Gastrocnemius medialis (tissue), 4 donors: ENCODE measurements around the gene XPO1. TPM values are rescaled to one million over a fixed set of nuclear protein-coding genes. Genes with fewer than 3 reads are reported as not detected.

ENCODE experiments used
- ATAC-seq, 2 donors: fragments of 150-250 bp; one replicate each; pipeline ENCODE4 v1.9.1; 2016
- DNase-seq, 2 donors: peaks; one replicate each; pipeline ENCODE4 v3.0.0-alpha.2; 2019
- H3K27ac ChIP-seq, 4 donors: fragments of 200-600 bp; sonication (generic); 1 replicate in 1 of 4; 2 replicates in 3 of 4; pipeline ENCODE4 v1.5.1; 2016 to 2018; ENCODE audit warnings: mild to moderate bottlenecking in 2 of 4, moderate library complexity in 1 of 4
- H3K27me3 ChIP-seq, 3 donors: fragments of 200-600 bp; sonication (generic) in 2 of 3; 1 replicate in 1 of 3; 2 replicates in 2 of 3; pipeline versions ENCODE4 v1.5.1 to v1.6.0; 2016 to 2019; ENCODE audit warnings: mild to moderate bottlenecking in 1 of 3, moderate library complexity in 1 of 3
- H3K36me3 ChIP-seq, 2 donors: fragments of 200-600 bp; sonication (generic) in 1 of 2; one replicate each; pipeline ENCODE4 v1.5.1; 2017 to 2018
- H3K4me1 ChIP-seq, 2 donors: fragments of 200-600 bp; sonication (generic) in 1 of 2; one replicate each; pipeline ENCODE4 v1.5.1; 2016 to 2017; ENCODE audit warnings: mild to moderate bottlenecking in 2 of 2
- H3K4me3 ChIP-seq, 4 donors: fragments of 200-600 bp; sonication (generic) in 3 of 4; 1 replicate in 1 of 4; 2 replicates in 3 of 4; pipeline ENCODE4 v1.5.1; 2016 to 2019; ENCODE audit warnings: mild to moderate bottlenecking in 2 of 4
- H3K9me3 ChIP-seq, 3 donors: fragments of 200-600 bp; sonication (generic) in 2 of 3; 1 replicate in 1 of 3; 2 replicates in 2 of 3; pipeline ENCODE4 v1.5.1; 2016 to 2019
- POLR2A ChIP-seq, 2 donors: fragments of 450-650 bp; IDR thresholded peaks; one replicate each; pipeline ENCODE4 v1.6.1; 2017; ENCODE audit warnings: antibody characterized with exemption in 2 of 2, mild to moderate bottlenecking in 2 of 2, moderate library complexity in 2 of 2
- in situ Hi-C, 4 donors: fragments of 200-750 bp; cut with MboI; loops; one replicate each; pipeline versions ENCODE4 v1.15.0 to v1.8.0; 2017; ENCODE audit warnings: low sequenced_read_pairs in 4 of 4
- intact Hi-C: fragments of 100-400 bp; cut with DNase I; formaldehyde crosslinking; loops from one replicate; pipeline ENCODE4 v1.15.1; 2023; ENCODE audit warnings: low total_unique reads
- total RNA-seq, 4 donors: library from RNA; depleted of rRNA; stranded (reverse); fragments of >200 nt; gene quantifications; one replicate each; pipeline versions ENCODE4 v1.1.0 to v1.2.3, GENCODE V29; 2016
- TF ChIP-seq, protein P1 (sequence below), 5 experiments: fragments of 450-650 bp in 3 of 5; fragments of 200-600 bp in 2 of 5; sonication (generic) in 2 of 5; IDR thresholded peaks in 4 of 5; conservative IDR thresholded peaks in 1 of 5; 1 replicate in 4 of 5; 2 replicates in 1 of 5; pipeline ENCODE4 v1.5.1; 2016 to 2019; ENCODE audit warnings: antibody characterized with exemption in 5 of 5, mild to moderate bottlenecking in 3 of 5, moderate library complexity in 3 of 5

XPO1 gene
- total RNA-seq, 4 donors from 2014 or later = 34.3 to 69.1 (median 56.3) TPM

GRCh38 chr2:61557381-61557780 lies 19.2 kb upstream of the XPO1 start:
- Histone ChIP-seq H3K36me3 (no peaks in the 10 kb centered on the region), H3K4me3 (no peak overlapping the region), H3K9me3 (no peaks in the 10 kb centered on the region), H3K27me3 (no peaks in the 10 kb centered on the region), H3K4me1 (no peaks in the 10 kb centered on the region), H3K27ac (no peak overlapping the region)
- TF ChIP-seq POLR2A (IDR thresholded peaks at IDR 0.05) = no peak
- TF ChIP-seq, protein P1, sequence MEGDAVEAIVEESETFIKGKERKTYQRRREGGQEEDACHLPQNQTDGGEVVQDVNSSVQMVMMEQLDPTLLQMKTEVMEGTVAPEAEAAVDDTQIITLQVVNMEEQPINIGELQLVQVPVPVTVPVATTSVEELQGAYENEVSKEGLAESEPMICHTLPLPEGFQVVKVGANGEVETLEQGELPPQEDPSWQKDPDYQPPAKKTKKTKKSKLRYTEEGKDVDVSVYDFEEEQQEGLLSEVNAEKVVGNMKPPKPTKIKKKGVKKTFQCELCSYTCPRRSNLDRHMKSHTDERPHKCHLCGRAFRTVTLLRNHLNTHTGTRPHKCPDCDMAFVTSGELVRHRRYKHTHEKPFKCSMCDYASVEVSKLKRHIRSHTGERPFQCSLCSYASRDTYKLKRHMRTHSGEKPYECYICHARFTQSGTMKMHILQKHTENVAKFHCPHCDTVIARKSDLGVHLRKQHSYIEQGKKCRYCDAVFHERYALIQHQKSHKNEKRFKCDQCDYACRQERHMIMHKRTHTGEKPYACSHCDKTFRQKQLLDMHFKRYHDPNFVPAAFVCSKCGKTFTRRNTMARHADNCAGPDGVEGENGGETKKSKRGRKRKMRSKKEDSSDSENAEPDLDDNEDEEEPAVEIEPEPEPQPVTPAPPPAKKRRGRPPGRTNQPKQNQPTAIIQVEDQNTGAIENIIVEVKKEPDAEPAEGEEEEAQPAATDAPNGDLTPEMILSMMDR (IDR thresholded peaks at IDR 0.05 in 4 of 5, conservative IDR thresholded peaks at IDR 0.05 in 1 of 5) = no peak
- in situ Hi-C loops (no loop called here), intact Hi-C loops (no loop called here)
- DNase-seq = no peak
- ATAC-seq = no peak

GRCh38 chr2:61554604-61555003 lies 16.4 kb upstream of the XPO1 start:
- H3K27me3 ChIP-seq = no peaks in the 10 kb centered on the region
- H3K4me3 ChIP-seq = no peak overlapping the region
- TF ChIP-seq POLR2A (IDR thresholded peaks at IDR 0.05) = no peak
- TF ChIP-seq, protein P1 (IDR thresholded peaks at IDR 0.05 in 4 of 5, conservative IDR thresholded peaks at IDR 0.05 in 1 of 5) = no peak
- DNase-seq (no peak), ATAC-seq (no peak)
- no peaks in the 10 kb centered on the region for H3K36me3 ChIP-seq
- H3K27ac ChIP-seq = no peak overlapping the region
- H3K4me1 ChIP-seq = no peaks in the 10 kb centered on the region
- H3K9me3 ChIP-seq = no peaks in the 10 kb centered on the region
- in situ Hi-C loops (no loop called here), intact Hi-C loops (no loop called here)

DNA sequence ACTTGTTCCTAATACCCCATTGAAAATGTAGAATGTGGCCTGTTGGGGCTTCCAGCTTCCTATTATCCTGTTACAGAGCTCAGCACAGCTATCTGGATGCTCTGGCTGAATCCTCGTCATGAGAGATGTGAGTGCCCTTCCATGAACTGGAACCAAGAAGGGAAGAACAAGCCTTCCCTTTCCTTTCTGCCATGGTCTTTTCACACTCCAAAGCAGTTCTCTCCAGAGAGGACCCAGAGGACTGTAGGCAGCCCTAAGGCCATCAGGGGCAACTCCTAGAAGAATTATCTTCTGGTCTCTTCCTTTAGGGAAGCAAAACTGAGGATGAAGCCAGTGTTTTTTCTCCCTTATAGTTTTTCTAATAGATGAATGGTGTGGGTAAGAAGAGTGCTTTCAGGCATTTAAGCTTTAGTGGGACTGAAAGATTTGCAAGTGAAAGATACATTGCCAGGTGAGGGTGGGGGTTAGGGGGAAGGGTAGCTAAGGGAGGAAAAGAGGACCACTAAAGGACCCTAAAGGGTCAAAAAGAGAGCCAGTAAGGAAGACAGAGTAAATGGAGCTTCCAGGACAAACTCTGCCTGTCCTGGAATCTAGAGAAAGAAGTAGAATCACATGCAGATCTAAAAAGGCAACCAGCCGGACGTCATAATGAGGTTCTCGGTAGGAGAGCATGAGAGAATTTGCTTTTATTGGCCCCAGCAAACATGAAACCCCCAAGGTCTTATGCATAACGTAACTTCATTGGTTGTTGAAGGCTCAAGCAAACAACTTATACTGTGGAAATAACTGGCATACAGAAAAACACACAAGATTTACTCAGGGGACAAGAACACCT lies 12.4 kb upstream of the XPO1 start:
- no peak overlapping the region for H3K27ac ChIP-seq
- no peak for ATAC-seq
- intact Hi-C loops = no loop called here
- H3K4me1 ChIP-seq = no peaks in the 10 kb centered on the region
- no peaks in the 10 kb centered on the region for H3K9me3 ChIP-seq
- DNase-seq = no peak
- no peaks in the 10 kb centered on the region for H3K36me3 ChIP-seq
- no peak overlapping the region for H3K4me3 ChIP-seq
- in situ Hi-C loops = no loop called here
- H3K27me3 ChIP-seq = no peaks in the 10 kb centered on the region
- TF ChIP-seq, protein P1 (IDR thresholded peaks at IDR 0.05 in 4 of 5, conservative IDR thresholded peaks at IDR 0.05 in 1 of 5) = no peak
- TF ChIP-seq POLR2A (IDR thresholded peaks at IDR 0.05) = no peak

- in situ Hi-C loops (loop anchor here in 3 of 4 donors (10.0 to 25.0 kb wide), 2 partner anchors 213 to 215 kb away; no protein-coding TSS in a partner anchor), intact Hi-C loops (no loop called here)
- TF ChIP-seq, protein P1 (IDR thresholded peaks at IDR 0.05 in 4 of 5, conservative IDR thresholded peaks at IDR 0.05 in 1 of 5) = no peak
- TF ChIP-seq POLR2A (IDR thresholded peaks at IDR 0.05) = no peak
- DNase-seq = no peak
- Histone ChIP-seq H3K27me3 (no peaks in the 10 kb centered on the region), H3K4me1 (no peaks in the 10 kb centered on the region), H3K36me3 (no peaks in the 10 kb centered on the region), H3K9me3 (no peaks in the 10 kb centered on the region), H3K4me3 (no peak overlapping the region), H3K27ac (no peak overlapping the region)
- ATAC-seq = no peak
These were observed 11.4 kb upstream of the XPO1 start for GRCh38 chr2:61549546-61549945.
